GM18861 (cell line): Measurements from ENCODE around the gene PRRT1B.
"Not testable (repeated sequence)": the region's sequence is repeated elsewhere in the genome, so short reads cannot be mapped to it uniquely, and the experiment has no call there.

Source experiments
- ATAC-seq: cut with Tn5 transposase; IDR thresholded peaks from one replicate; pipeline ENCODE4 v1.9.1; 2021; ENCODE audit not compliant: unreplicated experiment

Gene PRRT1B

GRCh38 chr9:131545003-131545785 lies at the start of gene PRRT1B:
Gene PRRT1B, plus strand, starts transcription at chr9:131545523. Its CDS starts 93 bp downstream, at chr9:131545616.
- ATAC-seq = no peak

- ATAC-seq = no peak
Observed at GRCh38 chr9:131495785-131496184, 49.5 kb upstream of the PRRT1B start.

- no peak for ATAC-seq
Observed at GRCh38 chr9:131496844-131497405, 48.4 kb upstream of the PRRT1B start.

GRCh38 chr9:131499254-131499767 lies 46.0 kb upstream of the PRRT1B start:
- ATAC-seq = no peak

- no peak for ATAC-seq
Observed at GRCh38 chr9:131500377-131500776, 44.9 kb upstream of the PRRT1B start.

GRCh38 chr9:131500939-131501541 lies 44.3 kb upstream of the PRRT1B start:
- ATAC-seq = no peak

GRCh38 chr9:131502781-131503625 lies 42.3 kb upstream of the PRRT1B start, which contains the start of gene POMT1:
Gene POMT1, plus strand, starts transcription at chr9:131502918. Its CDS starts 1,301 bp downstream, at chr9:131504219.
- ATAC-seq = peak; percentile 83

- no peak for ATAC-seq
Observed at GRCh38 chr9:131503626-131504465, 41.5 kb upstream of the PRRT1B start.

GRCh38 chr9:131505012-131505411 lies 40.3 kb upstream of the PRRT1B start:
- no peak for ATAC-seq

- no peak for ATAC-seq
Observed at GRCh38 chr9:131511416-131511815, 33.9 kb upstream of the PRRT1B start.

- ATAC-seq = no peak
Observed at GRCh38 chr9:131511880-131512279, 33.4 kb upstream of the PRRT1B start.

- no peak for ATAC-seq
Observed at GRCh38 chr9:131513177-131513576, 32.1 kb upstream of the PRRT1B start.

GRCh38 chr9:131515559-131516031 lies 29.7 kb upstream of the PRRT1B start:
- not testable (repeated sequence) for ATAC-seq

GRCh38 chr9:131516100-131516499 lies 29.2 kb upstream of the PRRT1B start:
- no peak for ATAC-seq

- no peak for ATAC-seq
Observed at GRCh38 chr9:131516930-131517329, 28.4 kb upstream of the PRRT1B start.

GRCh38 chr9:131517761-131518190 lies 27.5 kb upstream of the PRRT1B start:
- ATAC-seq = no peak

GRCh38 chr9:131518553-131518952 lies 26.8 kb upstream of the PRRT1B start:
- no peak for ATAC-seq

- ATAC-seq = no peak
Observed at GRCh38 chr9:131520503-131520902, 24.8 kb upstream of the PRRT1B start.

GRCh38 chr9:131521203-131521602 lies 24.1 kb upstream of the PRRT1B start:
- no peak for ATAC-seq

- no peak for ATAC-seq
Observed at GRCh38 chr9:131521822-131522221, 23.5 kb upstream of the PRRT1B start.
